Gastroesophageal sphincter (tissue), 4 donors: Measurements from ENCODE around the gene INVS. TPM values are rescaled to one million over a fixed set of nuclear protein-coding genes. Genes with fewer than 3 reads are reported as not detected.

Source experiments
- ATAC-seq: fragments of 150-250 bp; one replicate; pipeline ENCODE4 v1.9.1; 2016; ENCODE audit warnings: mild to moderate bottlenecking, moderate library complexity
- H3K27ac ChIP-seq, 4 donors: fragments of 200-600 bp; sonication (generic) in 3 of 4; 1 replicate in 3 of 4; 2 replicates in 1 of 4; pipeline ENCODE4 v1.5.1; 2016 to 2019
- H3K27me3 ChIP-seq: fragments of 200-600 bp; sonication (generic); one replicate; pipeline ENCODE4 v1.5.1; 2019
- H3K36me3 ChIP-seq, 2 donors: fragments of 200-600 bp; sonication (generic); one replicate each; pipeline ENCODE4 v1.5.1; 2019; ENCODE audit warnings: control low read depth in 1 of 2
- H3K4me1 ChIP-seq, 3 donors: fragments of 200-600 bp; sonication (generic); 1 replicate in 2 of 3; 2 replicates in 1 of 3; pipeline ENCODE4 v1.5.1; 2016 to 2019; ENCODE audit warnings: control low read depth in 2 of 3
- H3K4me3 ChIP-seq, 2 donors: fragments of 200-600 bp; sonication (generic); one replicate each; pipeline ENCODE4 v1.5.1; 2019; ENCODE audit warnings: mild to moderate bottlenecking in 1 of 2, moderate library complexity in 1 of 2
- H3K9me3 ChIP-seq, 3 donors: fragments of 200-600 bp; sonication (generic); one replicate each; pipeline ENCODE4 v1.5.1; 2017 to 2019; ENCODE audit warnings: control low read depth in 2 of 3
- EP300 ChIP-seq: sonication (generic); formaldehyde crosslinking; IDR thresholded peaks from one replicate; pipeline ENCODE4 v1.6.1; 2017; ENCODE audit warnings: antibody characterized with exemption, mild to moderate bottlenecking
- POLR2A ChIP-seq, 2 donors: fragments of 450-650 bp; IDR thresholded peaks; one replicate each; pipeline ENCODE4 v1.6.1; 2017; ENCODE audit warnings: antibody characterized with exemption in 2 of 2, mild to moderate bottlenecking in 2 of 2, moderate library complexity in 1 of 2
- POLR2AphosphoS5 ChIP-seq: sonication (generic); formaldehyde crosslinking; IDR thresholded peaks from one replicate; pipeline ENCODE4 v1.6.1; 2017; ENCODE audit warnings: antibody characterized with exemption
- WGBS, 2 donors: methylation state at CpG; one replicate each; pipeline ENCODE4 v1.1.5; 2018; ENCODE audit warnings: low coverage in 1 of 2; 5-methylcytosine and 5-hydroxymethylcytosine counted together
- total RNA-seq, 4 donors: library from RNA; depleted of rRNA; stranded (reverse); fragments of >200 nt; gene quantifications; one replicate each; pipeline ENCODE4 v1.1.0, GENCODE V29; 2016
- TF ChIP-seq, protein P1 (sequence below), 4 experiments: fragments of 200-600 bp in 2 of 4; fragments of 450-650 bp in 2 of 4; sonication (generic) in 1 of 4; IDR thresholded peaks; one replicate each; pipeline ENCODE4 v1.5.1; 2017 to 2019; ENCODE audit warnings: antibody characterized with exemption in 4 of 4, mild to moderate bottlenecking in 2 of 4, moderate library complexity in 2 of 4

Gene INVS
- total RNA-seq, 4 donors from 2014 or later, result 18.3 to 35.0 (median 25.6) TPM

- Histone ChIP-seq H3K27ac (no peak overlapping the region), H3K27me3 (no peaks in the 10 kb centered on the region), H3K4me3 (no peak overlapping the region), H3K9me3 (peaks cover 0 to 58% (median 3%) of the 10 kb centered on the region in 3 donors), H3K4me1 (no peaks in the 10 kb centered on the region), H3K36me3 (peaks cover 0 to 19% of the 10 kb centered on the region in 2 donors)
- ATAC-seq, result no peak
- no peak for TF ChIP-seq EP300
- no peak for TF ChIP-seq POLR2A (IDR thresholded peaks at IDR 0.05)
- TF ChIP-seq POLR2AphosphoS5, result no peak
- TF ChIP-seq, protein P1, sequence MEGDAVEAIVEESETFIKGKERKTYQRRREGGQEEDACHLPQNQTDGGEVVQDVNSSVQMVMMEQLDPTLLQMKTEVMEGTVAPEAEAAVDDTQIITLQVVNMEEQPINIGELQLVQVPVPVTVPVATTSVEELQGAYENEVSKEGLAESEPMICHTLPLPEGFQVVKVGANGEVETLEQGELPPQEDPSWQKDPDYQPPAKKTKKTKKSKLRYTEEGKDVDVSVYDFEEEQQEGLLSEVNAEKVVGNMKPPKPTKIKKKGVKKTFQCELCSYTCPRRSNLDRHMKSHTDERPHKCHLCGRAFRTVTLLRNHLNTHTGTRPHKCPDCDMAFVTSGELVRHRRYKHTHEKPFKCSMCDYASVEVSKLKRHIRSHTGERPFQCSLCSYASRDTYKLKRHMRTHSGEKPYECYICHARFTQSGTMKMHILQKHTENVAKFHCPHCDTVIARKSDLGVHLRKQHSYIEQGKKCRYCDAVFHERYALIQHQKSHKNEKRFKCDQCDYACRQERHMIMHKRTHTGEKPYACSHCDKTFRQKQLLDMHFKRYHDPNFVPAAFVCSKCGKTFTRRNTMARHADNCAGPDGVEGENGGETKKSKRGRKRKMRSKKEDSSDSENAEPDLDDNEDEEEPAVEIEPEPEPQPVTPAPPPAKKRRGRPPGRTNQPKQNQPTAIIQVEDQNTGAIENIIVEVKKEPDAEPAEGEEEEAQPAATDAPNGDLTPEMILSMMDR (IDR thresholded peaks at IDR 0.05), result no peak
Measured at GRCh38 chr9:100191264-100191663, 92.2 kb downstream of the INVS start.

DNA sequence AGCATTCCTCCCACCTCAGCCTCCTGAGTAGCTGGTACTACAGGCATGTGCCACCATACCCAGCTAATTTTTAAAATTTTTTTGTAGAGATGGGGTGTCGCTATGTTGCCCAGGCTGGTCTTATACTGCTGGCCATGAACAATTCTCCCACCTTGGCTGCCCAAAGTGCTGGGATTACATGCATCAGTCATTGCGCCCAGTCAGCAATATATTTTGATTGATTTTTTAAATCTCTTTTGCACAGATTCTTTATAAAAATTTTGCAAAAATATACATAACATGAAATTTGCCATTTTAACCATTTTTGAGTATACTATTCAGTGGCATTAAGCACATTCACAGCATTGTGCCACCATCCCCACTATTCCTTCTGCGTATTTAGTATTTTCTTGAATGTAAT is 94.0 kb downstream of the INVS start:
- WGBS, 2 donors, result 100% methylated on average over 3 of the region's 3 CpGs
- Histone ChIP-seq H3K36me3 (peaks cover 0 to 19% of the 10 kb centered on the region in 2 donors), H3K4me1 (no peaks in the 10 kb centered on the region), H3K27ac (no peak overlapping the region), H3K4me3 (no peak overlapping the region), H3K9me3 (peaks cover 0 to 41% (median 3%) of the 10 kb centered on the region in 3 donors), H3K27me3 (no peaks in the 10 kb centered on the region)
- ATAC-seq, result no peak
- TF ChIP-seq POLR2A (IDR thresholded peaks at IDR 0.05) (no peak), EP300 (no peak), POLR2AphosphoS5 (no peak)
- TF ChIP-seq, protein P1 (IDR thresholded peaks at IDR 0.05), result no peak

DNA sequence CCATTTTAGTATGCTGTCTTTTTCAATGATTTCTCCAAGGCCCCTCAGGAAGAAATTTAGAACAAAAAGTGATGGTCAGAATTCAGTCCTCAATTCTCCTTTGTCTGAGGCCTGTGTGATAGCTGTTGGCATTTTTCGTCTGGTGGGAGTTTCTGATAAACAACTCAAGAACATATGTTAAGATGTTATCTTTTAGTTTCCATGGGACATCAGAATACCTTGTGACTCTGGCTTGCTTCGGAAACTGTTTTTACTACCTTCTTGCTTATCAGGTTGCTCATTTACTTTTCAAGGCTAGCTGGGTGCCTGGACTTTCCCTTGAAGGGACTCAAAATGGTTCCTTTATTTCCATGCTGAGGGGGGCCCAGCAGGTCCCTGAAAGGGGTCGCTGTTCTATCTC is 97.2 kb downstream of the INVS start:
- Histone ChIP-seq H3K27ac (no peak overlapping the region), H3K36me3 (peaks cover 0 to 24% of the 10 kb centered on the region in 2 donors), H3K4me3 (no peak overlapping the region), H3K4me1 (no peaks in the 10 kb centered on the region), H3K9me3 (peaks cover 0 to 10% (median 0%) of the 10 kb centered on the region in 3 donors), H3K27me3 (no peaks in the 10 kb centered on the region)
- WGBS, 2 donors, result 87 to 89% methylated on average over 2 to 3 of the region's 3 CpGs
- TF ChIP-seq EP300 (no peak), POLR2AphosphoS5 (no peak), POLR2A (IDR thresholded peaks at IDR 0.05) (no peak)
- TF ChIP-seq, protein P1 (IDR thresholded peaks at IDR 0.05), result no peak
- no peak for ATAC-seq

DNA sequence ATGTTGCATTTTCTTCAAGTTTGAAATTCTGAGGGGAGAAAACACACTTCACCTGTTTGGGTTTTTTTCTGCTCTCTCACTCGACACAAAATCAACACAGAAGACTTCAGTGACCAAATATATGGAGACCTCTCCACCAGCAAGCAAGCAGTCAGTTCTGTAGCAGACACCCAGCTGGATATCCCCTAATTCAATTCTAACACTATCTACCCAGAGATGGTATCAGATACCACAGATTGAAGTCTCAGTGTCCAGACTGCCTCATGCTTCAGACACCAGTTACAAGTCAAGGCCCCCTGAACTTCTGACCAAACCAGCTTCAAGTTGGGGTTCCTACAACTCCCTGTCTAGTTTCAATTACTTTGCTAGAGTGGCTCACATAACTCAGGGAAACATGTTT is 97.8 kb downstream of the INVS start:
- Histone ChIP-seq H3K36me3 (peaks cover 0 to 24% of the 10 kb centered on the region in 2 donors), H3K27ac (no peak overlapping the region), H3K4me3 (no peak overlapping the region), H3K4me1 (no peaks in the 10 kb centered on the region), H3K27me3 (no peaks in the 10 kb centered on the region), H3K9me3 (peaks cover 0 to 4% (median 0%) of the 10 kb centered on the region in 3 donors)
- TF ChIP-seq, protein P1 (IDR thresholded peaks at IDR 0.05), result no peak
- no peak for TF ChIP-seq POLR2A (IDR thresholded peaks at IDR 0.05)
- TF ChIP-seq EP300, result no peak
- no peak for TF ChIP-seq POLR2AphosphoS5
- no peak for ATAC-seq
- 57 to 92% methylated on average over 1 of the region's 1 CpG for WGBS, 2 donors

- TF ChIP-seq POLR2AphosphoS5, result no peak
- no peak for TF ChIP-seq EP300
- TF ChIP-seq POLR2A (IDR thresholded peaks at IDR 0.05), result no peak
- TF ChIP-seq, protein P1 (IDR thresholded peaks at IDR 0.05), result no peak
- no peaks in the 10 kb centered on the region for H3K4me1 ChIP-seq
- H3K36me3 ChIP-seq, result peaks cover 0 to 24% of the 10 kb centered on the region in 2 donors
- ATAC-seq, result no peak
- H3K4me3 ChIP-seq, result no peak overlapping the region
- H3K27ac ChIP-seq, result no peak overlapping the region
- H3K9me3 ChIP-seq, result no peaks in the 10 kb centered on the region
- no peaks in the 10 kb centered on the region for H3K27me3 ChIP-seq
Measured at GRCh38 chr9:100197553-100197952, 98.5 kb downstream of the INVS start.
